NCI-H510A (cell line): ENCODE measurements around the gene SLC25A24.
A peak's percentile ranks its signal among the peaks of the same experiment; 100 is the strongest.
"Not testable (repeated sequence)": the region's sequence is repeated elsewhere in the genome, so short reads cannot be mapped to it uniquely, and the experiment has no call there.

ENCODE experiments used
- DNase-seq: peaks from one replicate; lab custom pipeline; 2025; lab: John Stamatoyannopoulos, UW

Gene SLC25A24

DNA sequence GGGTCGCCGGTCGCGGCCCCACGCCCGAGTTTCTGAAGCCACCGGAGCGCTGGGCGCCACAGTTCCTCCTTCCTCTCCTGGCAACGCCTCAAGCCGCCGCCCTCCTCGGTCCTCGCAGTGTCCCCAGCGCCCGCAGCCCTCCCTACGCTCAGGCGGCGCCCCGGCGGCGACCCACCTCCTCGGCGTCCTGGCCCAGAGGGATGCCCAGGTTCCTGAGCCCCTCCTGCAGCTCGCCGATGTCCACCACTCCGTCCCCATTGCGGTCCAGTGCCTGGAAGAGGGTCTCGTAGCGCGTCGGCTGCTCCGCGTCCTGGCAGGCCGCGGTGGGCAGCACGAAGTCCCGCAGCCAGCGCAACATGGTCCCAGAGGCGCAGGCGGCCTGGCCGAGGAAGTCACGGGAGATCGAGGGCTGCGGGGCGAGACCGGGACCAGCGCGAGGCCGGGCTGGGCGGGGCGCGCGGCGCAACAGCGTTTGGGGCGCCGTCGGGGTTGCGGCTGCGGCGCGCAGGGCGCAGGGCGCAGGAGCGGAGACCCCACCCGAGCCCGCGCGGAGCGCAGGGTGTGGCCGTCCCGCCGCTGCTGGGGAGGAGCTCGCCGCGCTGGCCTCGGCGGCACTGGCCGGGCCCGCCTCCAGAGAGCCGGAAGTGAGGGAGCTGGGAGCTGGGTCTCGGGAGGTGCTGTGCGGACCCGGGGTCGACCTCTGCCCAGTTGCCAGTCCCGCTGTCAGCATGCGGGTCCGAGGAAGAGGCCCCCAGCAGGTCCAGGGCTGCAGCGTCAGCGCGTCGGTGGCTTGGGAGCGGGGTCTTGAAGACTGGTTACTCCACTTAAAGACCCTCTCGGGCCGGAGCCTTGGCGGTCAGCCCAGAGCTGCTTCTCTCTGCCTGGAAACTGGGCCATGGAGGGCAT lies at the start of gene SLC25A24:
SLC25A24 (minus strand) TSS at position 563 of the 906 bp plus-strand sequence; CDS start at position 358, 205 bp downstream.
- DNase-seq: peak; percentile 49

GRCh38 chr1:108243976-108244375 lies 43.8 kb upstream of the SLC25A24 start, which contains the start of gene NBPF4:
Gene NBPF4, minus strand, starts transcription at chr1:108244076. Its CDS starts 315 bp downstream, at chr1:108243761.
- DNase-seq: not testable (repeated sequence)

DNA sequence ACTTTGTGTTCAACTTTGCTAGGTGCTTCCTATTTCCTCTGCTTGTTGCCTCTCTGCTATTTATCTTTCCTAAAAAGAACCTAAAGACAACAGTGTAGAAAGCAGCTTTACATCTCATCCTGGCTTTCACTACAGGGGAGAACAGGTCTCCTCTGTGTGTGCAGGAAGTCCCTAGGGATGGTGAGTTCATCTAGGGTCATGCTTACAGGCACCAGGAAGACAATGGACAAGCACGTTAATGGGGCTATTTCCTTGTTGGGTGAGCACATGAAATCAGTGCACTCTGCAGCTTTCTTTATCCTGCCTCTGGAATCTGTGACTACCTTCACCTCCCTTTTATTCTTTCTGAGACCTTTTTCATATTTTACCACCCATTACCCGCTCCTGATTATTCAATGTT lies 39.3 kb upstream of the SLC25A24 start:
- DNase-seq: not testable (repeated sequence)

- not testable (repeated sequence) for DNase-seq
Measured at GRCh38 chr1:108235308-108235707, 35.2 kb upstream of the SLC25A24 start.

DNA sequence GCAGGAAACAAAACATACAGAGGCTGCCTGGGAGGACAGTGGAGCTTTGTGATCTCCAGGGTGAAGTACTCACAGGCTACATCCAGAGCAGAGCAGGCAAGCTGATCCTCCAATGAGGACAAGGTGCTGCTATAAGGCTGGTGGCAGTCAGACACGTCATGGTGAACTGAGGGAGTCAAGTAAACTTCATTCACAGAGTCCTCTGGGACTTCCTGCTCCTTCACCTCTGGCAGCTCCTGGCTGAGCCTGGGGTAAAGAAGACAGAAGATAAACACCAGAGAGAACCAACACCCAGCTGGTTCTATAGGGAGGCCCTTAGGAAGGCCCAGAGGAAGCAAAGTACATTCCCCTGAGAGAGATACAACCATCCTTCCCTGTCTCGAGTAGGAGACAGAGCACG lies 32.0 kb upstream of the SLC25A24 start:
- DNase-seq: not testable (repeated sequence)

DNA sequence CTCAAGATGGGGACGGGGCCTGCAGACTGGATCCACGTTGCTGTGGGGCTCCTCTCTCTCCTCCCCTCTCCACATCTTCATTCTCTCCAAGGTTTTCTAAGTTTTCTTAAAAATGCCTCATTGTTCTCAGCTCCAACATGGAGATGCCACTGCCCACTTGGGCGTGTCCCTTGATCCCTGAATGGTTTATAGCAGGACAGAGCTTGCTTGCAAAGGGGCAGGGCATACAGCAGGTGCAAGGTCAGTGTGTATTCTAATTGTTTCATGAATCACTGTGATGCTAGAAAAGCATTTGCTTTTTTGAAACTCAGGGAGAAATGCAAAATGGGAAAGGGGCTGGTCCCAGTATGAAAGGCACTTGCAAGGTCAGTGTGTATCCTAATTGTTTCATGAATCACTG lies 29.8 kb upstream of the SLC25A24 start:
- not testable (repeated sequence) for DNase-seq

DNA sequence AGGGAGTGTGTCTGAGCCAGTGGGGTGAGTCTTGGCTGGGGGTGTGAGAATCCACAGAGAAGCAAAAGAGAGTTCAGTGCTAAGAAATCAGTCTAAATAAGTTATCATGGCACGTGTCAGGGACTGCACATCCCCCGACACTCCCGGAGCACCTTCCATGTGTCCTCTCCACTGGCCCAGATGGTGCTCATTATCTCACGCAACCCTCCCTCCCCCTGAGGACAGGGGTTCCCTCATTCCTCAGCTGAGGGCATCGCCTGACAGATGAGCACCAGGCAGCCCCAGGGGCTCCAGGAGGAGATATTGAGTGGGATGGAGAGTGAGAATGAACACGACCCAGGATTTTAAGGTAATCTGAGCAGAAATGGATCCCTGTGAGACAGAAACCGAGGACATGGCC lies 27.6 kb upstream of the SLC25A24 start:
- not testable (repeated sequence) for DNase-seq

- not testable (repeated sequence) for DNase-seq
Measured at GRCh38 chr1:108226855-108227254, 26.7 kb upstream of the SLC25A24 start.

DNA sequence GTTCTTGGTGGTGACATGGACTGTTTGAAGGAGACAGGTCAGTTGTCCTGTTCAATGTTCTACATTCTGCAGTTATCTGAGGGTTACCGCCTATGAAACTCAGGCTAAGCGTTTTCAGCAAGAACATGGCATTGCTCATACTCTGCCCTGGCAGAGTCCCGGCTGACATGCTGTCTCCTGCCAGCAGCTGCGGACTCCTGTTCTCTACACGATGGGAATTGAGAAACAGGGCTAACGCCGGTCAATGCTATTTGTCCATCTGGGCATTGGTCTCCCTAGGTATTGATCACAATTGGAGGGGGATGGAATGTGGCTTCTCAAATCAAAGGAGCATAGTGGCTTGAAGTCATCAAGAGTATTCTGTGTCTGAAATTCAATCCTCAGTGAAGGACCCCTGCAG lies 23.1 kb upstream of the SLC25A24 start:
- not testable (repeated sequence) for DNase-seq

DNA sequence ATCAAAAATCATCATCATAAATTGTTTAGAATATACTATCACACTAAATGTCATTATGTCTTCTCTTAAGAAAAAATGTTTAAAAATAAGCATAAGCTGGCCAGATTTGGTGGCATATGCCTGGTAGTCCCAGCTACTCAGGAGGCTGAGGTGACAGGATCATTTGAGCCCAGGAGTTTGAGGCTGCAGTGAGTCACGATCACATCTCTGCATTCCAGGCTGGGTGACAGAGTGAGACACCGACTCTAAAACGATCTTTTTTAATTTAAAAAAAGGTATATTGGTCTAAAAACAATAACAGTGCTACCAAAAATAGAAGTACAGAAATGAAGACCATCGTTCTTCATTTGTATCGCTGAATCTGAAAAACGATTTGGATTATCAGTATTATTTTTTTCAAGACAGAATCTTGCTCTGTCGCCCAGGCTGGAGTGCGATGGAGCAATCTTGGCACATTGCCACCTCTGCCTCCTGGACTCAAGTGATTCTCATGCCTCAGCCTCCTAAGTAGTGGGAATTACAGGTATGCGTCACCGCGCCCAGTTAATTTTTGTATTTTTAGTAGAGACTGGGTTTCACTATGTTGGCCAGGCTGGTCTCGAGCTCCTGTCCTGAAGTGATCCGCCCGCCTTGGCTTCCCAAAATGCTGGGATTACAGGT lies 17.5 kb upstream of the SLC25A24 start:
- DNase-seq: not testable (repeated sequence)

DNA sequence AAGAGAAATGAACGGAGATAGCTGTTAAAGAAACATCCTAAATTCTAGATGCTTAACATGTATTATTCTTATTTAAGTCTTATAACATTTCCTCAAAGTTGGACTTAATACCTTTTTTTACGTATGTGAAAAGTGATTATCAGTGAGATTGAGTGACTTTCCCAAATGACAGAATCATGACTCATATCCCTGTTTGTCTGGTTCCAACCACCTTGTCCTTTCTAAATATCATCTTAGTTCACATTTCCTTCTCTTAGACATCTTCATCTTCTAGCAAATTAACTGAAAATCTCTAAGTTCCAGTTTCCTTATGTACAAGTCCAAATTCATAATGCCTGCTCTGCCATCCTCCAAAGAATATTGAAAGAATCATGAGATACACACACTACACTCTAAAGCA lies 16.9 kb upstream of the SLC25A24 start:
- DNase-seq: not testable (repeated sequence)

GRCh38 chr1:108216028-108216890 lies 16.1 kb upstream of the SLC25A24 start:
- DNase-seq: not testable (repeated sequence)

- not testable (repeated sequence) for DNase-seq
Measured at GRCh38 chr1:108214641-108215465, 14.7 kb upstream of the SLC25A24 start.

- DNase-seq: no peak
Measured at GRCh38 chr1:108211014-108211413, 10.9 kb upstream of the SLC25A24 start.

GRCh38 chr1:108209456-108210108 lies 9.4 kb upstream of the SLC25A24 start:
- no peak for DNase-seq

DNA sequence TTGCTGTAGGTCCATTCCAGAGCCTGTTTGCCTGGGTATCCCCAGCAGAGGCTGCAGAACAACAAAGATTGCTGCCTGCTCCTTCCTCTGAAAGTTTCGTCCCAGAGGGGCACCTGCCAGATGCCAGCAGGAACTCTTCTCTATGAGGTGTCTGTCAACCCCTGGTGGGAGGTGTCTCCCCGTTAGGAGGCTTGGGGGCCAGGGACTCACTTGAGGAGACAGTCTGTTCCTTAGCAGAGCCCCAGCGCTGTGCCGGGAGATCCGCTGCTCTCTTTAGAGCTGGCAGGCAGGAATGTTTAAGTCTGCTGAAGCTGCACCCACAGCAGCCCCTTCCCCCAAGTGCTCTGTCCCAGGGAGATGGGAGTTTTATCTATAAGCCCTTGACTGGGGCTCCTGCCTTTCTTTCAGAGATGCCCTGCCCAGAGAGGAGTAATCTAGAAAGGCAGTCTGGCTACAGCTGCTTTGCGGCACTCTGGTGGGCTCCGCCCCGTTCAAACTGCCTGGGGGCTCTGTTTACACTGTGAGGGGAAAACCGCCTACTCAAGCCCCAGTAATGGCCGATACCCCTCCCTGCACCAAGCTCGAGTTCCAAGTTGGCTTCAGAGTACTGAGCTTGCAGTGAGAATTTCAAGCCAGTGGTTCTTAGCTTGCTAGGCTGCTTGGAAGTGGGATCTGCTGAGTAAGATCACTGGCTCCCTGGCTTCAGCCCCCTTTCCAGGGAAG lies 8.7 kb upstream of the SLC25A24 start:
- no peak for DNase-seq

- not testable (repeated sequence) for DNase-seq
Measured at GRCh38 chr1:108203582-108203981, 3.4 kb upstream of the SLC25A24 start.

DNA sequence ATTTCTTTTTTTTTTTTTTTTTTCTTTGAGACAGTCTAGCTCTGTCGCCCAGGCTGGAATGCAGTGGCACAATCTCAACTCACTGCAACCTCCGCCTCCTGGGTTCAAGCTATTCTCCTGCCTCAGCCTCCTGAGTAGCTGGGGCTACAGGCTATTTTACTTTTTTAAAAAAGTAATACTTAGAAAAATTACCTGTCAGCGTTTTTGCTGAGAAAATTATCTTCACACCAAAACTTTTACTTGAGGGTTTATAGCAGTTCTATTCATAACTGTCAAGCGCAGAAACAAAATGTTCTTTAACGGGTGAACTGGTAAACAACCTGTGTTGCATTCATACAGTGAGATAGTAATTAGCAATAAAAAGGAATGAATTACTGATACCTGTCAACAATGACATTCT lies 1.5 kb upstream of the SLC25A24 start:
- no peak for DNase-seq

- DNase-seq: peak; percentile 22
Measured at GRCh38 chr1:108200687-108201051, 526 bp upstream of the SLC25A24 start.

GRCh38 chr1:108199201-108199691 lies 897 bp downstream of the SLC25A24 start:
- peak; percentile 10 for DNase-seq
